KOPT-K1 (cell line): Measurements from ENCODE around the gene CHRND.

Experiments used
- H3K27ac ChIP-seq: fragments of 200-600 bp; sonication (generic); 2 replicates; pipeline ENCODE4 v1.5.1; 2016; ENCODE audit warnings: antibody characterized with exemption, mild to moderate bottlenecking, low read depth, low read length; ENCODE audit not compliant: poor library complexity, severe bottlenecking
- H3K36me3 ChIP-seq: fragments of 200-600 bp; sonication (generic); 2 replicates; pipeline ENCODE4 v1.5.1; 2017; ENCODE audit warnings: antibody characterized with exemption, mild to moderate bottlenecking, low read length, moderate library complexity; ENCODE audit not compliant: insufficient read depth
- H3K9me3 ChIP-seq: fragments of 200-600 bp; sonication (generic); 2 replicates; pipeline ENCODE4 v1.5.1; 2017; ENCODE audit warnings: antibody characterized with exemption, low read length, mild to moderate bottlenecking; ENCODE audit not compliant: insufficient read depth, poor library complexity, severe bottlenecking

Gene CHRND

DNA sequence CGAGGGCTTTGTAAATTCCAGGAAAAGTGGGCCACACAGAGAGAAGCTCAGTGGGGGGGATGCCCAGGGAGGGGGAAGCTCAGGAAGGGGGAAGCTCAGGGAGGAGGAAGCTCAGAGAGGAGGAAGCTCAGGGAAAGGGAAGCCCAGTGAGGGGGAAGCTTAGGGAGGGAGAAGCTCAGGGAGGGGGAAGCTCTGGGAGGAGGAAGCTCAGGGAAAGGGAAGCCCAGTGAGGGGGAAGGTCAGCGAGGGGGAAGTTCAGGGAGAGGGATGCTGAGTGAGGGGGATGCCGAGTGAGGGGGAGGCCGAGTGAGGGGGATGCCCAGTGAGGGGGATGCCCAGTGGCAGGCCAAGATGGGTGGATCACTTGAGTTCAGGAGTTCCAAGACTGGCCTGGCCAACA lies 12.7 kb downstream of the CHRND start:
- H3K36me3 ChIP-seq = peaks cover 10% of the 10 kb centered on the region
- no peak overlapping the region for H3K27ac ChIP-seq
- no peaks in the 10 kb centered on the region for H3K9me3 ChIP-seq

DNA sequence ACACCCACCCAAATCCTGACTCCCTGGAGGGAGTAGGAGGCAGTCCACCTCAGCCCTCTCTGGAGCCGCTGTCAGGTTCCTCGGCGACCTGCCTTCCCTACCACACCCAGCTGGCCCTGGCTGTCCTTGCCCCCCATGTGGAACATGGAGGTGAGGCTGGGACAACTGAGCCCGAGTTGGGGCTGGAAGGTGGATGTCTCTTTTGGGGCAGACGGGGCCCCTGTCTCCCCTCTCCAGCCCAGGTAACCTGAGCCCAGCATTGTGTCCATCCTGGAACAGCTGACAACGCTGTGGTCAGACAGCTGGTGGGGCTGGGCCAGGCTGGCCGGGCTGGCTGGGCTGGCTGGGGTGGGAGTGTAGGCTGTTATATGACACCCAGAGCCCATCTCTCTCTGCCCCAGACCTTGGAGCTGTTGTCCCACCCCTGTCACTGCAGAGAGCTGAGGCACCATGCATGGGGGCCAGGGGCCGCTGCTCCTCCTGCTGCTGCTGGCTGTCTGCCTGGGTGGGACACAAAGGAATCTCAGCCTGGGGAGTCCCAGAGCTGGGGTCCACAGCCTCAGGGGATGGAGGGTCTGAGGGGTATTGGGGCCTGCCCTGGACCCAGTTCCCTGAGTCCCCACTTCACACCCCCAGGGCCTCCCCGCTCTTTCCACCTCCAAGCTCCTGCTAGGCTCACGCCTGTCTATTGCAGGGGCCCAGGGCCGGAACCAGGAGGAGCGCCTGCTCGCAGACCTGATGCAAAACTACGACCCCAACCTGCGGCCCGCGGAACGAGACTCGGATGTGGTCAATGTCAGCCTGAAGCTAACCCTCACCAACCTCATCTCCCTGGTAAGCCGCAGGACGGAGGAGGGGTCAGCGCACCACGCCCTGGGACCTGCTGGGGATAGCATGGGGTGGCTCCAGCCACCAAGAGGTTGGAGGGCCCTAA lies 13.6 kb downstream of the CHRND start, which contains the start of gene CHRNG:
CHRNG (plus strand) TSS at position 395 of the 934 bp plus-strand sequence; CDS start at position 451, 56 bp downstream.
- Histone ChIP-seq H3K9me3 (no peaks in the 10 kb centered on the region), H3K36me3 (peaks cover 19% of the 10 kb centered on the region), H3K27ac (no peak within 1 kb of the TSS)

DNA sequence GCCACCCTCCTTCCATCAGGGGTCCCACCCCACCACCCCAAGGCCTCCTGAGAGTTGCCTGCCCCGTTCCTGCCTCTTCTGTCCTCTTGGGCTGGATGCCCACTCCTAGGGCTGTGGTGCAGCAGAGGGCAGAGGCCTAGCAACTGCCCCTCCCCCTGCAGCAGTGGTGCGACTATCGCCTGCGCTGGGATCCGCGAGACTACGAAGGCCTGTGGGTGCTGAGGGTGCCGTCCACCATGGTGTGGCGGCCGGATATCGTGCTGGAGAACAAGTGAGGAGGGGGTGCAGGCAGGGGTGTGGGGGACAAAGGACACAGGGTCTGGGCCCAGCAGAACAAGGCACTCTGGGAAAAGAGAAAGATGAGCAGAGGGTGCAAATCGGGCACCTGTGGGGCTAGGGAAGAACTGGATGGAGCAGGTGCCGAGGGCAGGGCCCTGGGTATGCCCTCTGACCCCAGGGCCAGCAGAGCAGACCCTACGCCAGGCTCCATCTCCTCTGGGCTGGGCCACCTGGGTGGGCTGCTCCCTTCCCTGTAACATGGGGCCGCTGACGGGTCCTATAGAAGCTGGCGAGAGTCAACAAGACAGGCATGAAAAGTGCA lies 14.6 kb downstream of the CHRND start:
- H3K27ac ChIP-seq = no peak overlapping the region
- no peaks in the 10 kb centered on the region for H3K9me3 ChIP-seq
- H3K36me3 ChIP-seq = peaks cover 25% of the 10 kb centered on the region

DNA sequence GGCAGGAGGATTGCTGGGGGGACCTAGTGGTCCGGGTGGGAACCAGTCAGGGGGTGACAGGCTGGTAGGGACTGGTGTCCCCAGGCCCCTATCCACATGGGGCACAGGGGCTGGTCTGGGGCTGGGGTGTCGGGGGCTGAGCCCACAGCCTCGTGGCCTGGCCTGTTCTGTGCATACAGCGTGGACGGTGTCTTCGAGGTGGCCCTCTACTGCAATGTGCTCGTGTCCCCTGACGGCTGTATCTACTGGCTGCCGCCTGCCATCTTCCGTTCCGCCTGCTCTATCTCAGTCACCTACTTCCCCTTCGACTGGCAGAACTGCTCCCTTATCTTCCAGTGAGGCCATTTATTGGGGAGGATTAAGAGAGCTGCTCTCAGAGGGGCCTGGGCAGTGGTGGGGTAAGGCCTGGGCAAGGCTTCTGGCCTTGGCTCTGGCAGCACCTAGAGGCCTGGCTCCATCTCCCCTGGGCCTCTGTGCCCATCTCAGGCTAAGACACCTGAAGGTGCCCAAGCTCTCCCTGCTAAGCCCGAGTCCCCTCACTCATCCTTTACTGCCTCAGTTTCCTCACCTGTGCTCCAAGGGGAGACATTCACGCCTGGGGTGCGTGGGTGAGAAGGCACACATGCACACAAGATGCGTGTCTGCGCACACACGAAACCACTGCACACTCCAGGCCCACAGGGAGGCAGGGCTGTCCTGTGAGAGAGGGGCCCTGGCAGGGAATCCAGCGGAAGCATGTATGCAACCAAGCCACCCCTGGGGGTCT lies 15.4 kb downstream of the CHRND start:
- H3K9me3 ChIP-seq = no peaks in the 10 kb centered on the region
- peaks cover 34% of the 10 kb centered on the region for H3K36me3 ChIP-seq
- H3K27ac ChIP-seq = no peak overlapping the region

DNA sequence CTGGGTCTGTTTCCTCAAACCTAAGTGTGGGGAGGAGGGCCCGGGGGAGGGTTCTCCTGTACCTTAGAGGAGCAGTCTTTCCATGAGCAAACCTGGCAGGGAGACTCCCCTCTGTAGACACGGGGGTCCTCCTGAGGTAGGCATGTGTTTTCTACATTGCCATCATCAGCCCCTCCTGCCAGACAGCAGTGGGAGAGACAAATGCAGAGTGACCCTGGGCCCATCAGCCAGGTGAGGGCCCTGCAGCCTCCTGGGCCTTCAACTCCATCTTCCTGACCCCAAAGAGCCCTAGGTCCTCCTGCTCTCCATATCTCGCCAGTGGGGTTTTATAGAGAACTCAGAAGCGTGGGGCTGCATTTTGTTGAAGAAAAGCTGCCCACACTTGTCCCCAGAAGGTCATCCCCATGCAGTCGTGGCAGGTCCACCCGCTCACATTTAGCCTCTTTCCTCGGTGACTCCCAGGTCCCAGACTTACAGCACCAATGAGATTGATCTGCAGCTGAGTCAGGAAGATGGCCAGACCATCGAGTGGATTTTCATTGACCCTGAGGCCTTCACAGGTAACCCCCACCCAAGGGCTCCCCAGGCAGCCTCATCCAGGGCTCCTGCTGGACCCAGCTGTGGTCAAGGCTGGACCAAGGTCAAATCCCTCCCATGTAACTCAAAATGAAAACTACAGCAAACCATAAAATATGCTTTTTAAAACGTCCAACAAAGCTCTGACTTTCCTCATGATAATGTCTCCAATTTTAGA lies 16.2 kb downstream of the CHRND start:
- Histone ChIP-seq H3K27ac (no peak overlapping the region), H3K9me3 (no peaks in the 10 kb centered on the region), H3K36me3 (peaks cover 41% of the 10 kb centered on the region)

DNA sequence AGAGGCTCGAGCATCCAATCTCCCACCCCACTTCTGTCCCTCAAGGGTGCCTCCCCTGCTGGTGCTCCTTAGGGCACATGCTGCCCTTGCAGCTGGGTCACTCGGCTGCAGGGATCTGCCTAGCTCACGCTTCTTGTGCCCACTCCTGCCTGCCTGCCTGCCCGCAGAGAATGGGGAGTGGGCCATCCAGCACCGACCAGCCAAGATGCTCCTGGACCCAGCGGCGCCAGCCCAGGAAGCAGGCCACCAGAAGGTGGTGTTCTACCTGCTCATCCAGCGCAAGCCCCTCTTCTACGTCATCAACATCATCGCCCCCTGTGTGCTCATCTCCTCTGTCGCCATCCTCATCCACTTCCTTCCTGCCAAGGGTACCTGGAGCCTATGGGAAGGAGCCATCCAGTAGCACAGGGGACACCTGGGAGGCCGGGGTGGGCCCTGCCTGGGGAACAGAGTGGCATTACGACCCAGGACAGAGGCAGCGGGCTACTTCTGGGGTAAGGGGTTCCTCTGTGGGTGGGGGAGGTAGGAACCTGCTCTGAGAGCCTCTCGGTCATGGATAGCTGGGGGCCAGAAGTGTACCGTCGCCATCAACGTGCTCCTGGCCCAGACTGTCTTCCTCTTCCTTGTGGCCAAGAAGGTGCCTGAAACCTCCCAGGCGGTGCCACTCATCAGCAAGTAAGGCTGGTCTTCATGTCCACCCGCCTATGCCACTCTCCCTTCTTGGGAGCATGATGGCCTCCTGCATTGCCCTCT lies 16.9 kb downstream of the CHRND start:
- Histone ChIP-seq H3K36me3 (peaks cover 49% of the 10 kb centered on the region), H3K27ac (no peak overlapping the region), H3K9me3 (no peaks in the 10 kb centered on the region)

DNA sequence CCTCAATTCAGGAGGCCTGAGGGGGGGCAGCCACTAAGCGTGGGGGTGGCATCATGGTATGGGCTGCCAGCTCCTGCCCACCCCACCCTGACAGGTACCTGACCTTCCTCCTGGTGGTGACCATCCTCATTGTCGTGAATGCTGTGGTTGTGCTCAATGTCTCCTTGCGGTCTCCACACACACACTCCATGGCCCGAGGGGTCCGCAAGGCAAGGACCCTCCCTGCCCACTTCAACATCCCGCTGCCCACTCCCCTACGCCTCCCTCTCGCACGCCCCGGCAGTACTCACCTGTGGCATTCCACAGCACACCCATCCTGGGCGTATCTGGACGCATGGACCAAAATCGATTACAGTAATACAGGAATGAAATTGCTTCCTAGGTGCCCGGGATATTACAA lies 17.5 kb downstream of the CHRND start:
- H3K9me3 ChIP-seq = no peaks in the 10 kb centered on the region
- H3K27ac ChIP-seq = no peak overlapping the region

DNA sequence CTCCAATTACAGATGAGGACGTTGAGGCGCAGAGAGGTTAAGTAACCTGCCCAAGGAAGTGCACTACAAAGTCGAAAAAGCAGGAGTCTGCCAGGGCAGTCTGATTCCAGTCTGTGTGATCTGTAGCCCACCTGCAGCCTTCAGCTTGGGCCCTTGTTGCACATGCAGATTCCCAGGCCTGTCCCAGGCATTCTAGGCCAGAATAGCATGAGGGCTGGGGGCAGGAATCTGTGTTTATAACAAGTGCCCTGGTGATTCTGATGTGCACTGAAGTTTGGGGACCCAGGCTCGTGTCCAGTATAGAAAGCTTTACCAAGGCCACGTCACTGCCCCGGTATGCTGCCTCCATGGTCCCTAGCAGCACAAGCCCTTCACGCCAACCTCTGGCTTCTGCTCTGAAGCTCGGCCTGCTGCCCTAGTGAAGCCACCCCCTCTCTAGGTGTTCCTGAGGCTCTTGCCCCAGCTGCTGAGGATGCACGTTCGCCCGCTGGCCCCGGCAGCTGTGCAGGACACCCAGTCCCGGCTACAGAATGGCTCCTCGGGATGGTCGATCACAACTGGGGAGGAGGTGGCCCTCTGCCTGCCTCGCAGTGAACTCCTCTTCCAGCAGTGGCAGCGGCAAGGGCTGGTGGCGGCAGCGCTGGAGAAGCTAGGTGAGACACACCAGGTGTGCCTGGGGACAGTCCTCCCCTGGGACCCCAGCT lies 18.1 kb downstream of the CHRND start:
- peaks cover 56% of the 10 kb centered on the region for H3K36me3 ChIP-seq
- no peaks in the 10 kb centered on the region for H3K9me3 ChIP-seq
- no peak overlapping the region for H3K27ac ChIP-seq

More for the DNA sequence above, 17.5 kb downstream of the CHRND start:
- peaks cover 53% of the 10 kb centered on the region for H3K36me3 ChIP-seq

DNA sequence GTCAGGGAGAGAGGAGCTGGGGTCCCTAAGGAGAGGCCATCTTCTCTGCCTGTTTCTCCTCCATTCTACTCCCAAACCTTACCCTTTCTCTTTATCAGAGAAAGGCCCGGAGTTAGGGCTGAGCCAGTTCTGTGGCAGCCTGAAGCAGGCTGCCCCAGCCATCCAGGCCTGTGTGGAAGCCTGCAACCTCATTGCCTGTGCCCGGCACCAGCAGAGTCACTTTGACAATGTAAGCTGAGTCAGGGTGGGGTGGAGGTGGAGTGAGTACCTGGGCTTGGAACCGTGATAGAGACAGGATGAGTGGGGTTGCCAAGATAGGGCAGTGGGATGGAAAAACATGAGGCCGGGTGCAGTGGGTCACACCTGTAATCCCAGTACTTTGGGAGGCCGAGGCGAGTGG lies 18.7 kb downstream of the CHRND start:
- Histone ChIP-seq H3K9me3 (no peaks in the 10 kb centered on the region), H3K27ac (no peak overlapping the region), H3K36me3 (peaks cover 56% of the 10 kb centered on the region)

DNA sequence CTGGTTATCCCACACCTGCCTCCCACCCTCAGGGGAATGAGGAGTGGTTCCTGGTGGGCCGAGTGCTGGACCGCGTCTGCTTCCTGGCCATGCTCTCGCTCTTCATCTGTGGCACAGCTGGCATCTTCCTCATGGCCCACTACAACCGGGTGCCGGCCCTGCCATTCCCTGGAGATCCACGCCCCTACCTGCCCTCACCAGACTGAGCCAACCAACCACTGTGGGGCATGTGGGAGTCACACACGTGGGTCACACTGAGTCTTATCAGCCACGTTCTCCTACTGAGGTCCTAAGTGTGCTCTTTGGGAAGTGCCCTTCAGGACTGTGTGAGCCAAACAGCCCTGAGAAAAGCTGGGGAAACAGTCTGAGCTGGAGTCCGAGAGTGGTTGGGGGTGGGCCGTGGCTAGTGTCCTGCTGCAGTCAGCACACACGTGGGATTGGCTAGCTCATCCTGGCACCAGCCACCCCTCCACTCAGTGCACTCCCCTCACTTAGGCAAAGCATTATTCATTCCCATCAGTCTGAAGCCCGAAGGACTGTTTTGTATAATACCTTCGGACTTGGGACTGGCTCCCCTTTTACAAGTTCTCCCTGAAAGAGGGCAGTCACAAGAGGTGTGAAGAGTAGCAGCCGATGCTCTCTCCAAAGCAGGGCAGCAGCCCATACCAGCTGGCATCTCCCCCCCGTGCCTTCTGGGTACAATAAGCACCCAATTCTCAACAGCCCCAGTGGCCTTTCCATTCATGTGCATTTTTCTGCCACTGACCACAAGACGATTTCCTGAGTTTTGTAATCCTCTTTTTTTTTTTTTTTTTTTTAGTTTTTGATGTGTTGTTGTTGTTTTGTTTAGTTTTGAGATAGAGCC lies 19.8 kb downstream of the CHRND start:
- Histone ChIP-seq H3K9me3 (no peaks in the 10 kb centered on the region), H3K36me3 (peaks cover 56% of the 10 kb centered on the region), H3K27ac (no peak overlapping the region)

DNA sequence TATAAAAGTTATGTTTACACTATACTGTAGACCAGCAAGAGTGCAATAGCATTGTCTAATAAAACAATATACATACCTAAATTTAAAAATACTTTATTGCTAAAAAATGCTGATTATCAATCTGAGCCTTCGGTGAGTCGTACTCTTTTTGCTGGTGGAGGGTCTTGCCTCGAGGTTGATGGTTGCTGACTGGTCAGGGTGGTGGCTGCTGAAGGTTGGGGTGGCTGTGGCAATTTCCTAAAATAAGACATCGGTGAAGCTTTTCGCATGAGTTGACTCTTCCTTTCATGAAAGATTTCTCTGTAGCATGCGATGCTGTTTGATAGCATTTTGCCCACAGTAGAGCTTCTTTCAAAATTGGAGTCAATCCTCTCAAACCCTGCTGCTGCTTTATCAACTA lies 22.0 kb downstream of the CHRND start:
- H3K27ac ChIP-seq = no peak overlapping the region
- H3K9me3 ChIP-seq = no peaks in the 10 kb centered on the region
- peaks cover 56% of the 10 kb centered on the region for H3K36me3 ChIP-seq

DNA sequence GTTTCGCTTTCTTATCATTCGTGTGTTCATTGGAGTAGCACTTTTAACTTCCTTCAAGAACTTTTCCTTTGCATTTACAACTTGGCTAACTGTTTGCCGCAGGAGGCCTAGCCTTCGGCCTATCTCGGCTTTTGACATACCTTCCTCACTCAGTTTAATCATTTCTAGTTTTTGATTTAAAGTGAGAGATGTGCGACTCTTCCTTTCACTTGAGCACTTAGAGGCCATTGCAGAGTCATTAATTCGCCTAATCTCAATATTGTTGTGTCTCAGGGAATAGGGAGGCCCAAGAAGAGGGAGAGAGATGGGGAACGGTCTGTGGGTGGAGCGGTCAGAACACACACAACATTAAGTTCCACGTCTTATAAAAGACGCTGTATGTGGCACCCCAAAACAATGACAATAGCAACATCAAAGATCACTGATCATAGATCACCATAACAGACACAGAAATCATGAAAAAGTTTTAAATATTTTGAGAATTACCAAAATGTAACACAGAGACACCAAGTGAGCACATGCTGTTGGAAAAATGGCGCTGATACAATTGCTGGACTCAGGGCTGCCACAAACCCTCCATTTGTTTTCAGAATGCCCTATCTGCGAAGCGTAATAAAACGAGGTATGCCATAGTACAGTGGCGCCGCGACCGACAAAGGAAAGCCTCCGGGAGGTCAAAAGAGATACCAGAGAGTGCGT lies 23.8 kb downstream of the CHRND start:
- Histone ChIP-seq H3K27ac (peak overlapping the region; percentile 92), H3K36me3 (peaks cover 49% of the 10 kb centered on the region)

More for the DNA sequence above, 23.8 kb downstream of the CHRND start:
- H3K9me3 ChIP-seq = no peaks in the 10 kb centered on the region
